Uterus (tissue), 2 donors: Measurements from ENCODE around the gene EPM2A.

Source experiments
- POLR2A ChIP-seq, 2 donors: fragments of 450-650 bp; IDR thresholded peaks; one replicate each; pipeline ENCODE4 v1.6.1; 2016; ENCODE audit warnings: antibody characterized with exemption in 2 of 2, mild to moderate bottlenecking in 1 of 2, moderate library complexity in 1 of 2
- TF ChIP-seq, protein P1 (sequence below), 4 experiments: fragments of 200-600 bp in 2 of 4; fragments of 450-650 bp in 2 of 4; sonication (generic) in 2 of 4; IDR thresholded peaks; one replicate each; pipeline ENCODE4 v1.5.1; 2016 to 2019; ENCODE audit warnings: antibody characterized with exemption in 4 of 4, mild to moderate bottlenecking in 2 of 4, moderate library complexity in 1 of 4

DNA sequence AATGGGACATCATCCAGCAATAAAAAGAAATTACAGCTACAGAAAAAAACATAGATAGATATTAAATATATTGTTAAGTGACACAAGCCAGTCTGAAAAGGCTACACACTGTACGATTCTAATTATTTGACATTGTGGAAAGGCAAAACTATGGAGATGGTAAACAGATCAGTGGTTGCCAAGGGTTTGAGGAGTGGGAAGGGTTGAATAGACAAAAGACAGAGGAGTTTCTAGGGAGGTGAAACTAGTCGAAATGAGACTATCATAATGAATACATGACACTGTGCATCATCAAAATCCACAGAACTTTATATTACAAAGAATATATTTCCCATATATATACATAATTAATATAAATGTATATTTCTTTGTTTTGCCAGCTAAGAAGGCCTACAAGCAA, 9.8 kb downstream of the EPM2A start:
- TF ChIP-seq, protein P1, sequence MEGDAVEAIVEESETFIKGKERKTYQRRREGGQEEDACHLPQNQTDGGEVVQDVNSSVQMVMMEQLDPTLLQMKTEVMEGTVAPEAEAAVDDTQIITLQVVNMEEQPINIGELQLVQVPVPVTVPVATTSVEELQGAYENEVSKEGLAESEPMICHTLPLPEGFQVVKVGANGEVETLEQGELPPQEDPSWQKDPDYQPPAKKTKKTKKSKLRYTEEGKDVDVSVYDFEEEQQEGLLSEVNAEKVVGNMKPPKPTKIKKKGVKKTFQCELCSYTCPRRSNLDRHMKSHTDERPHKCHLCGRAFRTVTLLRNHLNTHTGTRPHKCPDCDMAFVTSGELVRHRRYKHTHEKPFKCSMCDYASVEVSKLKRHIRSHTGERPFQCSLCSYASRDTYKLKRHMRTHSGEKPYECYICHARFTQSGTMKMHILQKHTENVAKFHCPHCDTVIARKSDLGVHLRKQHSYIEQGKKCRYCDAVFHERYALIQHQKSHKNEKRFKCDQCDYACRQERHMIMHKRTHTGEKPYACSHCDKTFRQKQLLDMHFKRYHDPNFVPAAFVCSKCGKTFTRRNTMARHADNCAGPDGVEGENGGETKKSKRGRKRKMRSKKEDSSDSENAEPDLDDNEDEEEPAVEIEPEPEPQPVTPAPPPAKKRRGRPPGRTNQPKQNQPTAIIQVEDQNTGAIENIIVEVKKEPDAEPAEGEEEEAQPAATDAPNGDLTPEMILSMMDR (IDR thresholded peaks at IDR 0.05), result no peak
- TF ChIP-seq POLR2A (IDR thresholded peaks at IDR 0.05), result no peak
